GM10847 (cell line): ENCODE data around the gene ZNF471.

Source experiments
- POLR2A ChIP-seq: IDR thresholded peaks from 2 replicates; pipeline ENCODE4 v1.6.1; 2011; ENCODE audit not compliant: insufficient read length; ENCODE audit errors: extremely low read depth

Gene ZNF471

GRCh38 chr19:56507446-56508289 is at the start of gene ZNF471:
ZNF471 (plus strand) TSS chr19:56507855; CDS start chr19:56511572, 3,717 bp downstream.
- TF ChIP-seq POLR2A, result no peak

- no peak for TF ChIP-seq POLR2A
These were observed 33.3 kb upstream of the ZNF471 start for GRCh38 chr19:56474308-56474707.

- no peak for TF ChIP-seq POLR2A
These were observed 31.6 kb upstream of the ZNF471 start for GRCh38 chr19:56476093-56476492.

GRCh38 chr19:56476651-56477428 is 30.8 kb upstream of the ZNF471 start, which contains the start of gene ZNF667:
ZNF667 (minus strand) TSS chr19:56477345; CDS start chr19:56462370, 14,975 bp downstream.
- TF ChIP-seq POLR2A, result no peak

DNA sequence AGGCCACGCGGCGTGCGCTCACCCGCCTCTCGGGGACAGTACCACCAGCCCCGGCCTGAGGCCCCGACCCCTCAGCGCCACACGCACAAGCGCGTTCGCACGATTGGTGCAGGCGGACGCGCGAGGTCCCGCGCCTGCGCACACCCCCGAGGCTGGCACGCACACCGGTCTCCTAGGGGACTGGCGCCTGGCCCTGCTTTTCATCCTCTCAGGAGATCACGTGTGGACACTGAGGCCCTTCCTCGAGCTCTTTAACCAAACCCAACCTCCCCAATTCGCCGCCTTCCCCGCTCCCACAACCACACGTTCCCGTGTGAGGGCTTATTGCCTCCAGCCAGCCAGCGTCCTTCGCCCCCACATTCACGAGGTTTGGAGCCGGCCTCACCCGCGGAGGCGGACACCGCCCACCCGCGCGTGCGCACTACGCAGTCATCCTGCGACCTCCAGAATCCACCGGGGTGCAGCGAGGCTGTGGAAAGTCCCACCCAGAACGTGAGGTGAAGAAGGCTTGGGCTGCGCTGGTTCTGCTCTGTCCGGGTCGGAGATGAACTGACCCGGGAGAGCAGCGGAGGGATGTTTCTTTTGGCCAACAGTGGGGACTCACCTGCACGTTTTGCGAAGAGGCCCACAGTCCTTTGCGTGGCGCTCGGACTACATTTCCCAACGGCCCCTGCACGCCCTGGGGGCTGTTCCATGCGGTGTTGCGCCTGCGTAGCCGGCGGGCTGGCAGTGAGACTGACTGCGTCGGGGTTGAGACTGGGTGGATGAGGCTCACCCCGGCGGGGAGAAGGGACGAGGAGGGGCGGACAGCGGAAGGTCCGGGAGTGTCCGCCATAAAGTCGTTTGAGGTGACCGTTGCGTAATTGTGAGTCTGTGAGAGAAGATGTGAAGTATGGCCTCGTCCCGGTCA is 30.0 kb upstream of the ZNF471 start:
- TF ChIP-seq POLR2A, result no peak

GRCh38 chr19:56491399-56491798 is 16.3 kb upstream of the ZNF471 start:
- TF ChIP-seq POLR2A, result no peak

DNA sequence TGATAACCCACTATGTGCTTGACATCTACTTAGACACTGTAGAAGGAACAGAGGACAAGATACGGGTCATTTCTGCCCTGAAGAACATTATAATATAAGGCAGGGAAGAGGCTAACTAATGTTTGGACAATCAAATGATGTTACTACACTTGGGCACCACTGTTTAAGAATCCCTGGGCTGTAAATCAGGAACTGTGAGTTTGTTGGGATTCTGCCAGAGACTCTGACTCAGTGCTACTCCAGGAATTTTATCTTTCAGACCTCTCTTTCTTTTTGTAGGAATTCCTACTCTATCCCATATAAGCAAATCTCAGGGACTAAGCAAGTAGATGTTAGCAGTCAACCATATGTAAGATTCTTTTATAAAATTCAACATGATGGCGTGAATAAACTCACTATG is 3.1 kb upstream of the ZNF471 start:
- no peak for TF ChIP-seq POLR2A

GRCh38 chr19:56508290-56508778 is 679 bp downstream of the ZNF471 start:
- no peak for TF ChIP-seq POLR2A

- TF ChIP-seq POLR2A, result no peak
These were observed 17.7 kb downstream of the ZNF471 start for GRCh38 chr19:56525214-56525860.

DNA sequence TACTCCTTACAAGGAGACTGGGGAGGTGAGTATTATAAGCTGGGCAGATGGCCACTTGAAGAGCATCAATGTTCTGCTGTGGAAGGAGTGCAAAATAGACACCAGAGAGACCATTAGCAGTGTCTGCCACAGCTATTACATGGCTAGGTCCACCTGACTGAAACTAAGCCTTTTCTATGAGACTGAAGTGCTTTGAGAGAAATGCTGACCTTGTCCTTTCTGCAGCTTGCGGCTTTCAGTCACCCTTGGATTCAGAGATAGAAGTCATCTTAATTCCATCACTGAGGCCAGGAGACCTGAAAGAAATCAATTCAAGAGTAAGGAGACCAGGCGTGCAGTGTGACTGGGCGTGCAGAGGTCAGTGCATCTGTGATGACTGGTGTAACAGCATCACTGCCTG is 29.8 kb downstream of the ZNF471 start:
- no peak for TF ChIP-seq POLR2A

- no peak for TF ChIP-seq POLR2A
These were observed 30.7 kb downstream of the ZNF471 start for GRCh38 chr19:56538254-56538760.

DNA sequence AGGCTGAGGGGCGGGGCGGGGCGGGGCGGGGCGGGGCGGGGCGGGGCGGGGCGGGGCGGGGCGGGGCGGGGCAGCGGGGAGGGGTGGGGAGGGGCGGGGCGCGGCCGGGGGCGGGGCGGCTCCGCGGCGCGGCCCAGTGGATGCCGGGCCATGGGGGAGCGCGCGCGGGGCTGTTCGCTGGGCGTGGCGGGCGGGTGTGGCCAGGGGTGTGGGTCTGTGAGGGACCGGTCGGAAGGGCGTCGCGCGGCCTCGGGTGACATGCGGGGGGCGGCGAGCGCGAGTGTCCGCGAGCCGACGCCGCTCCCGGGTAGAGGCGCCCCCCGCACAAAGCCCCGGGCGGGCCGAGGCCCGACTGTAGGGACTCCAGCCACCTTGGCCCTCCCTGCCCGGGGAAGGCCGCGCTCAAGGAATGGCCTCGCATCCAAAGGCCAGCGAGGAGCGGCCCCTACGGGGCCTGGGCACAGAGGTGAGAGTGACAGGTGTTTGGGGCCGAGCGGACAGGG is 31.2 kb downstream of the ZNF471 start, which contains the start of gene ZFP28:
Gene ZFP28, plus strand, starts transcription at position 188 of the 503 bp plus-strand sequence. Its CDS starts 71 bp downstream, at position 259.
- TF ChIP-seq POLR2A, result no peak

- no peak for TF ChIP-seq POLR2A
These were observed 36.1 kb downstream of the ZNF471 start for GRCh38 chr19:56543776-56544175.

- TF ChIP-seq POLR2A, result no peak
These were observed 39.9 kb downstream of the ZNF471 start for GRCh38 chr19:56547535-56547934.
